ENCODE results near the gene AP5S1. TPM values are rescaled to one million over a fixed set of nuclear protein-coding genes. Genes with fewer than 3 reads are reported as not detected.
A peak's percentile ranks its signal among the peaks of the same experiment; 100 is the strongest.

Gene AP5S1
- total and polyA plus RNA-seq, 9 of the 15 experiments (the other 6 are each of a cell fraction or from before 2014, with no cell fraction given), result 2.6 to 8.8 (median 4.4) TPM

GRCh38 chr20:3781153-3781910, 39.0 kb upstream of the AP5S1 start, which contains the start of gene SPEF1 (continued):
- no peak for TF ChIP-seq CREB1 (IDR thresholded peaks at IDR 0.05)
- no peak for TF ChIP-seq CREB1 (CRISPR knock-in tag; IDR thresholded peaks at IDR 0.05)
- TF ChIP-seq SIN3A (IDR thresholded peaks at IDR 0.05; ENCODE audit: borderline replicate concordance in 2 of 2, control insufficient read depth in 1 of 2, low read depth in 2 of 2, low read length in 2 of 2), result peak; percentile 96 to 99
- no peak for TF ChIP-seq YBX1 (IDR thresholded peaks at IDR 0.05)
- TF ChIP-seq NFIC (IDR thresholded peaks at IDR 0.05), result no peak
- no peak for TF ChIP-seq CTBP1 (IDR thresholded peaks at IDR 0.05; ENCODE audit: borderline replicate concordance)
- TF ChIP-seq CHD4 (IDR thresholded peaks at IDR 0.05; ENCODE audit: insufficient read depth, insufficient replicate concordance, low read depth, low read length, poor library complexity, severe bottlenecking), result no peak
- no peak for TF ChIP-seq ZNF23 (CRISPR knock-in tag; IDR thresholded peaks at IDR 0.05)
- peak; percentile 69; the same call in 1 of the 2 replicates for TF ChIP-seq MXI1 (IDR thresholded peaks at IDR 0.05; ENCODE audit: low read depth, low read length)
- TF ChIP-seq TFAP4 (CRISPR knock-in tag; IDR thresholded peaks at IDR 0.05; ENCODE audit: borderline replicate concordance), result peak; percentile 99
- TF ChIP-seq NR4A1 (CRISPR knock-in tag; IDR thresholded peaks at IDR 0.05), result no peak
- TF ChIP-seq NR4A1 (tag; IDR thresholded peaks at IDR 0.05), result no peak
- TF ChIP-seq YY1 (IDR thresholded peaks at IDR 0.05; ENCODE audit: borderline replicate concordance in 1 of 3, control insufficient read depth in 1 of 3, extremely low read depth in 1 of 3, insufficient read depth in 3 of 3, insufficient read length in 1 of 3, insufficient replicate concordance in 2 of 3, low read depth in 1 of 3, low read length in 2 of 3), result peak; percentile 88 to 99 (median 93)
- no peak; the same call in 1 of the 2 replicates for TF ChIP-seq E2F4 (CRISPR knock-in tag; IDR thresholded peaks at IDR 0.05; ENCODE audit: low read depth)
- TF ChIP-seq TCF7 (IDR thresholded peaks at IDR 0.05; ENCODE audit: borderline replicate concordance), result no peak
- no peak for TF ChIP-seq RAD51 (IDR thresholded peaks at IDR 0.05; ENCODE audit: borderline replicate concordance, low read depth)
- no peak for TF ChIP-seq MIER1 (IDR thresholded peaks at IDR 0.05; ENCODE audit: low read depth)
- no peak for TF ChIP-seq NFXL1 (CRISPR knock-in tag; IDR thresholded peaks at IDR 0.05)
- TF ChIP-seq ZNF143 (CRISPR knock-in tag; IDR thresholded peaks at IDR 0.05), result peak; percentile 91
- no peak for TF ChIP-seq MAFF (IDR thresholded peaks at IDR 0.05; ENCODE audit: low read length)
- TF ChIP-seq XRCC4 (IDR thresholded peaks at IDR 0.05; ENCODE audit: extremely low read depth, insufficient read depth, insufficient read length), result no peak
- TF ChIP-seq CREB3L1 (IDR thresholded peaks at IDR 0.05; ENCODE audit: borderline replicate concordance, low read depth), result no peak
- no peak for TF ChIP-seq MAFK (IDR thresholded peaks at IDR 0.05; ENCODE audit: low read length)
- no peak for TF ChIP-seq NFE2 (IDR thresholded peaks at IDR 0.05; ENCODE audit: low read depth)

Data from K562 (cell line).